Measurements from ENCODE around the gene AQP12B.
"Not testable (repeated sequence)": the region's sequence is repeated elsewhere in the genome, so short reads cannot be mapped to it uniquely, and the experiment has no call there.

Gene AQP12B

DNA sequence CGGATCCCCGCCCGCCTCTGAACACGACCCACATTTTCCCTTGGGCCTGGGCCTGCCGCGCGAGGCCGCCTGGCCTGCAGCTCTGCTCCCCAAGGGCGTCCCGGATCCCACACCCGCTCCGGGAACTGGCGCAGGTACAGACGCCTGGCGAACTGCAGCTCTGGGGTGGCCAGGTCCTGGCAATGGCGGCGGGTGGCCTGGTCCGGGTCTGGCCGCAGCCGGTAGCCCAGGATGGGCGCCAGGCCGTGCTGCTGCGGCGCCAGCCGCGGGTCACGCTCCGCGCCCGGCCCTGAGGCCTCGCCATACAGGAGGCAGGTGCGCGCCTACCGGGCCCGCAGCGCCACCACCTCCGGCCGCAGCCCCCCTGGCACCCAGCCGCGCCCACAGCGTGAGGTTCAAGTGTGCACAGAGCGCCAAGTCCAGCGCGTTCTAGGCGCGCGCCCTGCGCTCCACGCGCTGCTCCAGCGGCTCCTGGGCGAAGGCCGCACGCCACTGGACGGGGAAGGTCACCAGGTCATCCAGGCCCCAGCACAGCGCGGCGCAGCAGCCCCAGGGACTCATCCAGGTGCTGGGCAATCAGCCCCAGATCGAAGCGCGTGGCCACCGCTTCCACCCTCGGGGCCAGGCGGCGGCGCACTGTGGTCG is 18.5 kb upstream of the AQP12B start:
- Histone ChIP-seq H2BK12ac (ENCODE audit: low read length in 2 of 2) (no peak overlapping the region), H3K36me3 (ENCODE audit: control insufficient read depth in 1 of 2, insufficient read depth in 2 of 2, low read depth in 1 of 2, low read length in 2 of 2) (peaks cover 0 to 6% of the 10 kb centered on the region in 2 experiments), H2BK15ac (ENCODE audit: low read depth, poor library complexity, severe bottlenecking) (no peak overlapping the region), H2BK5ac (ENCODE audit: low read depth, low read length, poor library complexity, severe bottlenecking) (no peak overlapping the region), H2BK120ac (ENCODE audit: low read depth, low read length) (no peak overlapping the region), H3K27me3 (ENCODE audit: control insufficient read depth in 1 of 2, insufficient read depth in 1 of 2, low read length in 2 of 2) (peaks cover 6 to 40% of the 10 kb centered on the region in 2 experiments), H2AK5ac (ENCODE audit: low read length, severe bottlenecking) (no peak overlapping the region), H3K18ac (ENCODE audit: low read depth in 1 of 2, low read length in 2 of 2) (no peak overlapping the region), H3K4me3 (ENCODE audit: insufficient read depth in 1 of 2, low read depth in 1 of 2, low read length in 2 of 2) (peak overlapping the region in 1 of 2 experiments; percentile 42), H4K91ac (ENCODE audit: low read length) (no peak overlapping the region), H3K14ac (ENCODE audit: low read length in 2 of 2) (no peak overlapping the region), H3K4me2 (ENCODE audit: low read length, poor library complexity, severe bottlenecking) (no peak overlapping the region), H4K8ac (ENCODE audit: low read length) (no peak overlapping the region), H3K27ac (ENCODE audit: low read length, poor library complexity, severe bottlenecking) (no peak overlapping the region), H3K9me3 (ENCODE audit: control insufficient read depth, low read length) (no peaks in the 10 kb centered on the region), H3K79me1 (replicated peaks; ENCODE audit: low read length, poor library complexity, severe bottlenecking) (no peaks in the 10 kb centered on the region), H3K23ac (ENCODE audit: low read length in 2 of 2) (no peak overlapping the region), H3K4me1 (ENCODE audit: control insufficient read depth, insufficient read depth, low read depth, low read length) (no peaks in the 10 kb centered on the region), H2AFZ (ENCODE audit: low read depth, low read length) (no peak overlapping the region), H3K9ac (ENCODE audit: low read length) (no peak overlapping the region), H3K4ac (ENCODE audit: low read depth in 1 of 2, low read length in 2 of 2) (no peak overlapping the region)
- 94% methylated on average over 67 of the region's 67 CpGs for WGBS
- DNase-seq: no peak

DNA sequence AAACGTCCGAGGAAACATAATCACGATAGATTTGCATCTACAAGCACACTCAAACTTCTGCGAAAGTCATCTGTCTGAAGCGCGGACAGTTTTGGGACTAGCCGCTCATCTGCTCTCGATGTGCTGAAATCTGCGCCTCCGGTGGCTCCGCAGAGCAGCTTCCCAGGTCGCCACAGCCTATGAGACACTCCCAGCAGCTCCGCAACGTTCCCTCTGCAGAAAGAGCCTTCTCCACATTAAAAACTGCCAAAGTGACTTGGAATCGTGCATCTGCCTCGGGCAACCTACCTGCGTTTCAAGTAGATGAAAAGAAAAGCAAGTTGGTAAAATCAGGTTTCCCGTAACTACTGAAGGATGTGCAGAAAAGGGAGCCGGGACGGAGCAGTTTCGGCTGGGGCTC is 17.9 kb upstream of the AQP12B start:
- H3K18ac ChIP-seq (ENCODE audit: low read depth in 1 of 2, low read length in 2 of 2); H3K4me1 ChIP-seq (ENCODE audit: control insufficient read depth, insufficient read depth, low read depth, low read length); H3K23ac ChIP-seq (ENCODE audit: low read length in 2 of 2); H3K36me3 ChIP-seq (ENCODE audit: control insufficient read depth in 1 of 2, insufficient read depth in 2 of 2, low read depth in 1 of 2, low read length in 2 of 2); H2BK12ac ChIP-seq (ENCODE audit: low read length in 2 of 2); H3K14ac ChIP-seq (ENCODE audit: low read length in 2 of 2); H3K27ac ChIP-seq (ENCODE audit: low read length, poor library complexity, severe bottlenecking); H3K9me3 ChIP-seq (ENCODE audit: control insufficient read depth, low read length); H2AFZ ChIP-seq (ENCODE audit: low read depth, low read length); H2BK120ac ChIP-seq (ENCODE audit: low read depth, low read length); H4K91ac ChIP-seq (ENCODE audit: low read length); DNase-seq; H3K9ac ChIP-seq (ENCODE audit: low read length); H4K8ac ChIP-seq (ENCODE audit: low read length); H3K4ac ChIP-seq (ENCODE audit: low read depth in 1 of 2, low read length in 2 of 2); H3K4me3 ChIP-seq (ENCODE audit: insufficient read depth in 1 of 2, low read depth in 1 of 2, low read length in 2 of 2); H3K79me1 ChIP-seq (replicated peaks; ENCODE audit: low read length, poor library complexity, severe bottlenecking); H2BK5ac ChIP-seq (ENCODE audit: low read depth, low read length, poor library complexity, severe bottlenecking); H2AK5ac ChIP-seq (ENCODE audit: low read length, severe bottlenecking); H3K4me2 ChIP-seq (ENCODE audit: low read length, poor library complexity, severe bottlenecking); H2BK15ac ChIP-seq (ENCODE audit: low read depth, poor library complexity, severe bottlenecking): not testable (repeated sequence)
- H3K27me3 ChIP-seq (ENCODE audit: control insufficient read depth in 1 of 2, insufficient read depth in 1 of 2, low read length in 2 of 2): peaks cover 5 to 37% of the 10 kb centered on the region in 2 experiments
- 82% methylated on average over 14 of the region's 21 CpGs for WGBS

DNA sequence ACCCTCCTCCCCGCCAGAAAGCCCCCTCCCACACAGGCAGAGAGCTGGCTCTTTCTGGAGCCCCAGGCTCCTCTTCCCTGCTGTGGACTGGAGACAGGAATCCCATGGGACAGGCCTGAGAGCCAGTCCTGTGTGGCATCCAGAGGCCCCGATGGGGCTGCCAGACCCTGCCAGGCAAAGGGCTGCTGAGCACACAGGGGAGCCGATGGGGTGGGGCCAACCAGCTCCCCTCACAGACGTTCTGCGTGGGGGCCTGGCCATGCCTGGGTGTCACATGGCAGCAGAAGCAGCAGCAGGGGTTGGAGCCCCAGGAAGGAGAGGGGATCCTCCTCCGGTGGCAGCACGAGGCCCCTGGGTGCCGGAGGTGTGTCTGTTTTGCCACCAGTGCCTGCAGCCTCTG is 17.1 kb upstream of the AQP12B start:
- H3K4ac ChIP-seq (ENCODE audit: low read depth in 1 of 2, low read length in 2 of 2); H3K14ac ChIP-seq (ENCODE audit: low read length in 2 of 2); H3K9me3 ChIP-seq (ENCODE audit: control insufficient read depth, low read length); H2BK120ac ChIP-seq (ENCODE audit: low read depth, low read length); H3K79me1 ChIP-seq (replicated peaks; ENCODE audit: low read length, poor library complexity, severe bottlenecking); H2BK12ac ChIP-seq (ENCODE audit: low read length in 2 of 2); H2BK5ac ChIP-seq (ENCODE audit: low read depth, low read length, poor library complexity, severe bottlenecking); H3K36me3 ChIP-seq (ENCODE audit: control insufficient read depth in 1 of 2, insufficient read depth in 2 of 2, low read depth in 1 of 2, low read length in 2 of 2); H4K8ac ChIP-seq (ENCODE audit: low read length); H3K4me3 ChIP-seq (ENCODE audit: insufficient read depth in 1 of 2, low read depth in 1 of 2, low read length in 2 of 2); H4K91ac ChIP-seq (ENCODE audit: low read length); H3K27ac ChIP-seq (ENCODE audit: low read length, poor library complexity, severe bottlenecking); H3K23ac ChIP-seq (ENCODE audit: low read length in 2 of 2); H2AK5ac ChIP-seq (ENCODE audit: low read length, severe bottlenecking); H3K9ac ChIP-seq (ENCODE audit: low read length); H3K4me1 ChIP-seq (ENCODE audit: control insufficient read depth, insufficient read depth, low read depth, low read length); H2BK15ac ChIP-seq (ENCODE audit: low read depth, poor library complexity, severe bottlenecking); H2AFZ ChIP-seq (ENCODE audit: low read depth, low read length); H3K18ac ChIP-seq (ENCODE audit: low read depth in 1 of 2, low read length in 2 of 2); DNase-seq; H3K4me2 ChIP-seq (ENCODE audit: low read length, poor library complexity, severe bottlenecking): not testable (repeated sequence)
- 63% methylated on average over 5 of the region's 8 CpGs for WGBS
- peaks cover 0 to 29% of the 10 kb centered on the region in 2 experiments for H3K27me3 ChIP-seq (ENCODE audit: control insufficient read depth in 1 of 2, insufficient read depth in 1 of 2, low read length in 2 of 2)

DNA sequence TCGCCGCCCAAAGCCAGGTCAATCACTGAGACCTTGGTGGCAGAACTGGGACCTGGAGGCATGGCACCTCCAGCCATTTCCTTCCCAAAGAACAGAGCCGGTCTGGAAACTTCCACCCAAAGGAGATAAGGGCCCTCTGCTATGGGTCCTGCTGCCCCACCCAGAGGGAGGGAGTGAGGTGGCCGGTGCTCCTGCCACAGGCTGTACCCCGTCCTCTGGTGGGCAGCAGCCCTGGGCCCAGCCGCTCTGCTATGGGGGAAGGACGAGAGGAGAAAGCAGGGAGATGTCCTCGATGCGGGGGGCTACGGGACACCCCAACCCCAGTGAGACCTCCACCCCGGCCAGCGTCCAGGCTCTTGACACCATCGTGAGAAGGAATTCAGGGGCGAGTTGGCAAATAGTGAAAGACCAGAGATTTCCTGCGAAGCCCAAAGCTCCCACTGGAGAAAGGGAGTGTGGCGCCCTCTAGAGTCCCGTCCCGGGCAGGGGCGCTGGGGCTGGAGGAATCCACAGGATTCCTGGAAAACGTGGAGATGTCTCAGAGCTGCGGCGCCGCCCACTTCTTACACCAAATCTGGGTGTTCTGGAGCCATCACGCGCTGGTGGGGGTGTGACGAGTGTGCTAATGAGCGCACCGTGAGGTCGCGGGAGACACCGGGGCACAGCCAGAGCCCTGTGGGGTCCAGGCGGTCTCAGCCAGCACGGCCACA is 16.3 kb upstream of the AQP12B start:
- H3K23ac ChIP-seq (ENCODE audit: low read length in 2 of 2); H2BK120ac ChIP-seq (ENCODE audit: low read depth, low read length): not testable (repeated sequence)
- no CpG with 5 or more reads among the region's 33 CpGs for WGBS

More for the DNA sequence above, 16.3 kb upstream of the AQP12B start:
- not testable (repeated sequence) for H4K91ac ChIP-seq (ENCODE audit: low read length); H3K4me3 ChIP-seq (ENCODE audit: insufficient read depth in 1 of 2, low read depth in 1 of 2, low read length in 2 of 2); H2BK15ac ChIP-seq (ENCODE audit: low read depth, poor library complexity, severe bottlenecking); H2BK12ac ChIP-seq (ENCODE audit: low read length in 2 of 2); H2AFZ ChIP-seq (ENCODE audit: low read depth, low read length); H3K18ac ChIP-seq (ENCODE audit: low read depth in 1 of 2, low read length in 2 of 2); H4K8ac ChIP-seq (ENCODE audit: low read length); H3K27ac ChIP-seq (ENCODE audit: low read length, poor library complexity, severe bottlenecking); H3K14ac ChIP-seq (ENCODE audit: low read length in 2 of 2); H3K9me3 ChIP-seq (ENCODE audit: control insufficient read depth, low read length); H3K36me3 ChIP-seq (ENCODE audit: control insufficient read depth in 1 of 2, insufficient read depth in 2 of 2, low read depth in 1 of 2, low read length in 2 of 2); H3K9ac ChIP-seq (ENCODE audit: low read length); DNase-seq; H3K4ac ChIP-seq (ENCODE audit: low read depth in 1 of 2, low read length in 2 of 2); H2BK5ac ChIP-seq (ENCODE audit: low read depth, low read length, poor library complexity, severe bottlenecking); H3K4me2 ChIP-seq (ENCODE audit: low read length, poor library complexity, severe bottlenecking); H3K79me1 ChIP-seq (replicated peaks; ENCODE audit: low read length, poor library complexity, severe bottlenecking); H3K4me1 ChIP-seq (ENCODE audit: control insufficient read depth, insufficient read depth, low read depth, low read length); H2AK5ac ChIP-seq (ENCODE audit: low read length, severe bottlenecking)
- peaks cover 0 to 22% of the 10 kb centered on the region in 2 experiments for H3K27me3 ChIP-seq (ENCODE audit: control insufficient read depth in 1 of 2, insufficient read depth in 1 of 2, low read length in 2 of 2)

Measured in mesenchymal stem cell (in vitro differentiated cells and primary cell).